ENCODE results near the gene MTM1.

The MTM1 gene

DNA sequence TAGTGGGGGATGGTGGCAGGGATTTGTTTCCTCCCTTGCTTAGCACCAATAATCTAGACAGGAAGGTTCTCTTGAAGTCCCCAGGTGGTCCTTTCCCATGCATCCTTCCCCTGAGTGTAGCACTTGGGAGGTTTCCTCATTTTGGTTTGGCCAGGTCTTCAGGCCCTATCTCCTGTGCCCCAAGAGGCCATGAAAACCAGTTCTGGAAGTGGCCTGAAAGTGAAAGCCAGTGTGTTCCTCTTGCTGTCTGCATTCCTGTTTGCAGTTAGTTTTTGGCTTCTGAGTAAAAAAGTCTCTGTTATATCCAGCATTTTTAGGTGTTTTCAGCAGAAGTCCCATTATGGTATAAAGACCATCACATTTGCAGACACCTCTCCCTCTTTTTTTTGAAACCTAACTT, 59.5 kb downstream of the MTM1 start:
- Histone ChIP-seq H3K4me1 (ENCODE audit: control insufficient read depth, insufficient read depth, low read length) (no peaks in the 10 kb centered on the region), H3K9me3 (ENCODE audit: control insufficient read depth, insufficient read depth, low read depth, low read length) (no peaks in the 10 kb centered on the region), H3K4me3 (ENCODE audit: low read depth, low read length) (no peak overlapping the region), H3K27ac (ENCODE audit: extremely low read depth, low read depth, low read length) (no peak overlapping the region), H3K36me3 (ENCODE audit: control insufficient read depth in 2 of 2, insufficient read depth in 1 of 2, low read length in 2 of 2) (no peaks in the 10 kb centered on the region)
- TF ChIP-seq ZNF266 (tag by site-specific recombination; IDR thresholded peaks at IDR 0.05; ENCODE audit: low read depth) = no peak
- no peak for TF ChIP-seq ZNF768 (tag by site-specific recombination; IDR thresholded peaks at IDR 0.05)
- TF ChIP-seq, protein P1, sequence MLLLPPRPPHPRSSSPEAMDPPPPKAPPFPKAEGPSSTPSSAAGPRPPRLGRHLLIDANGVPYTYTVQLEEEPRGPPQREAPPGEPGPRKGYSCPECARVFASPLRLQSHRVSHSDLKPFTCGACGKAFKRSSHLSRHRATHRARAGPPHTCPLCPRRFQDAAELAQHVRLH (tag by site-specific recombination; IDR thresholded peaks at IDR 0.05) = no peak
- TF ChIP-seq ZNF112 (tag by site-specific recombination; IDR thresholded peaks at IDR 0.05) = no peak
- TF ChIP-seq, protein P2, sequence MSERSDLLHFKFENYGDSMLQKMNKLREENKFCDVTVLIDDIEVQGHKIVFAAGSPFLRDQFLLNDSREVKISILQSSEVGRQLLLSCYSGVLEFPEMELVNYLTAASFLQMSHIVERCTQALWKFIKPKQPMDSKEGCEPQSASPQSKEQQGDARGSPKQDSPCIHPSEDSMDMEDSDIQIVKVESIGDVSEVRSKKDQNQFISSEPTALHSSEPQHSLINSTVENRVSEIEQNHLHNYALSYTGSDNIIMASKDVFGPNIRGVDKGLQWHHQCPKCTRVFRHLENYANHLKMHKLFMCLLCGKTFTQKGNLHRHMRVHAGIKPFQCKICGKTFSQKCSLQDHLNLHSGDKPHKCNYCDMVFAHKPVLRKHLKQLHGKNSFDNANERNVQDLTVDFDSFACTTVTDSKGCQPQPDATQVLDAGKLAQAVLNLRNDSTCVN (tag by site-specific recombination; optimal IDR thresholded peaks at IDR 0.05) = no peak
- no peak for TF ChIP-seq EGR2 (tag by site-specific recombination; IDR thresholded peaks at IDR 0.05; ENCODE audit: low read depth)
- no peak for TF ChIP-seq ZNF302 (tag by site-specific recombination; IDR thresholded peaks at IDR 0.05; ENCODE audit: low read depth)
- TF ChIP-seq ZNF433 (tag by site-specific recombination; IDR thresholded peaks at IDR 0.05; ENCODE audit: low read depth) = no peak
- no peak for TF ChIP-seq ZNF785 (tag by site-specific recombination; IDR thresholded peaks at IDR 0.05)
- TF ChIP-seq ZNF830 (tag by site-specific recombination; IDR thresholded peaks at IDR 0.05; ENCODE audit: low read depth) = no peak
- TF ChIP-seq, protein P3, sequence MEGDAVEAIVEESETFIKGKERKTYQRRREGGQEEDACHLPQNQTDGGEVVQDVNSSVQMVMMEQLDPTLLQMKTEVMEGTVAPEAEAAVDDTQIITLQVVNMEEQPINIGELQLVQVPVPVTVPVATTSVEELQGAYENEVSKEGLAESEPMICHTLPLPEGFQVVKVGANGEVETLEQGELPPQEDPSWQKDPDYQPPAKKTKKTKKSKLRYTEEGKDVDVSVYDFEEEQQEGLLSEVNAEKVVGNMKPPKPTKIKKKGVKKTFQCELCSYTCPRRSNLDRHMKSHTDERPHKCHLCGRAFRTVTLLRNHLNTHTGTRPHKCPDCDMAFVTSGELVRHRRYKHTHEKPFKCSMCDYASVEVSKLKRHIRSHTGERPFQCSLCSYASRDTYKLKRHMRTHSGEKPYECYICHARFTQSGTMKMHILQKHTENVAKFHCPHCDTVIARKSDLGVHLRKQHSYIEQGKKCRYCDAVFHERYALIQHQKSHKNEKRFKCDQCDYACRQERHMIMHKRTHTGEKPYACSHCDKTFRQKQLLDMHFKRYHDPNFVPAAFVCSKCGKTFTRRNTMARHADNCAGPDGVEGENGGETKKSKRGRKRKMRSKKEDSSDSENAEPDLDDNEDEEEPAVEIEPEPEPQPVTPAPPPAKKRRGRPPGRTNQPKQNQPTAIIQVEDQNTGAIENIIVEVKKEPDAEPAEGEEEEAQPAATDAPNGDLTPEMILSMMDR (tag by site-specific recombination; IDR thresholded peaks at IDR 0.05) = no peak
- TF ChIP-seq ZNF174 (tag by site-specific recombination; IDR thresholded peaks at IDR 0.05) = no peak
- TF ChIP-seq ZNF558 (tag by site-specific recombination; IDR thresholded peaks at IDR 0.05) = no peak
- TF ChIP-seq ZNF350 (tag by site-specific recombination; IDR thresholded peaks at IDR 0.05) = no peak
- TF ChIP-seq ZSCAN30 (tag by site-specific recombination; IDR thresholded peaks at IDR 0.05) = no peak
- TF ChIP-seq ZNF654 (tag by site-specific recombination; IDR thresholded peaks at IDR 0.05; ENCODE audit: low read depth) = no peak
- no peak for TF ChIP-seq ZNF157 (tag by site-specific recombination; IDR thresholded peaks at IDR 0.05)
- ChIA-PET CTCF (no interaction called here), POLR2A (no interaction called here)

DNA sequence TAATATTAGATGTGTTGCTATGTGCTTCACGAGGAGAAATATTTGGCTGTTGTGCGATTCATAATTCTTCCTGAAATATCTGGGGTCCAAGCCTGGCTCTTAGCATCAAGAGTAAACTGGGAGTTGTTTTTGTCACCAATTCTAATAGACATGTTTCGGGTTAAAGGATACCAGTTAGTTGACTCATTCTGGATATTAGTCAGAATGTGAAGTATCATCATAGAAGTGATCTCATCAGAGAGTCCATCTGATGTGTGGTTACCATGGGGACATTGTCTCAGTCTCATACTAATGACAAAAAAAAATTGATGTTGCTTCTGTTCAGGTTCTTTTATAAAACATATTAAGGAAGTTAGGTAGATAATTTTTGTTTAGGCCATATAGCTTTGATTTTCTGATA, 67.5 kb downstream of the MTM1 start:
- Histone ChIP-seq H3K4me3 (ENCODE audit: low read depth, low read length) (no peak overlapping the region), H3K4me1 (ENCODE audit: control insufficient read depth, insufficient read depth, low read length) (no peaks in the 10 kb centered on the region), H3K36me3 (ENCODE audit: control insufficient read depth in 2 of 2, insufficient read depth in 1 of 2, low read length in 2 of 2) (no peaks in the 10 kb centered on the region), H3K27ac (ENCODE audit: extremely low read depth, low read depth, low read length) (no peak overlapping the region), H3K9me3 (ENCODE audit: control insufficient read depth, insufficient read depth, low read depth, low read length) (no peaks in the 10 kb centered on the region)
- CTCF ChIA-PET = interaction anchor here (1.2 kb wide), 1 partner anchor 80 kb away, joined by 4 read pairs; no protein-coding TSS in a partner anchor
- TF ChIP-seq ZNF629 (tag by site-specific recombination; IDR thresholded peaks at IDR 0.05) = peak; percentile 47; the same call in 1 of the 2 replicates
- TF ChIP-seq ZNF549 (tag by site-specific recombination; IDR thresholded peaks at IDR 0.05) = no peak
- POLR2A ChIA-PET = no interaction called here

DNA sequence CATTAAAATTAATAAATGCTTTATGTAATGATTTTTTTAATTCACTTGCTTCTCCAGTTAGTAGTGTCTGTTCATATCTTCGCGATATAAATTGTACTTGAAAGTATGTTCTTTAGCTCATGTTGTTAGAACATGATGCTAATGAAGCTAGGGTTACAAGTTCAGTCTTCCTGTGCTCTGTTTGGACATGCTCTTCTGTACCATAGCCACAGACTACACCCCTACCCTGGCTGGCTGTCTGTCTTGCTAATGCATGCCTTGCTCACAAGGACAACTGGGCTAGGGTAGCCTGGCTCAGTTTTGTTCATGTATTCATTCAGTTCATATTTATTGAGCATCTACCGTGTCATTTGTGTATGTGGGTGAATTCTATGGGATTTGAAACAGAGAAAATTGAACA, 74.0 kb downstream of the MTM1 start:
- no peak overlapping the region for H3K27ac ChIP-seq (ENCODE audit: extremely low read depth, low read depth, low read length)
- ChIA-PET CTCF (no interaction called here), POLR2A (no interaction called here)
- TF ChIP-seq ZNF132 (tag by site-specific recombination; IDR thresholded peaks at IDR 0.05; ENCODE audit: borderline replicate concordance) (no peak), ZNF202 (tag by site-specific recombination; IDR thresholded peaks at IDR 0.05; ENCODE audit: borderline replicate concordance) (no peak), ZNF274 (IDR thresholded peaks at IDR 0.05; ENCODE audit: low read length) (no peak), ZNF274 (tag by site-specific recombination; IDR thresholded peaks at IDR 0.05; ENCODE audit: borderline replicate concordance) (no peak), ZNF366 (tag by site-specific recombination; conservative IDR thresholded peaks at IDR 0.05) (no peak), ZNF335 (tag by site-specific recombination; conservative IDR thresholded peaks at IDR 0.05) (no peak), ZNF48 (tag by site-specific recombination; IDR thresholded peaks at IDR 0.05) (no peak)
- TF ChIP-seq, protein P4, sequence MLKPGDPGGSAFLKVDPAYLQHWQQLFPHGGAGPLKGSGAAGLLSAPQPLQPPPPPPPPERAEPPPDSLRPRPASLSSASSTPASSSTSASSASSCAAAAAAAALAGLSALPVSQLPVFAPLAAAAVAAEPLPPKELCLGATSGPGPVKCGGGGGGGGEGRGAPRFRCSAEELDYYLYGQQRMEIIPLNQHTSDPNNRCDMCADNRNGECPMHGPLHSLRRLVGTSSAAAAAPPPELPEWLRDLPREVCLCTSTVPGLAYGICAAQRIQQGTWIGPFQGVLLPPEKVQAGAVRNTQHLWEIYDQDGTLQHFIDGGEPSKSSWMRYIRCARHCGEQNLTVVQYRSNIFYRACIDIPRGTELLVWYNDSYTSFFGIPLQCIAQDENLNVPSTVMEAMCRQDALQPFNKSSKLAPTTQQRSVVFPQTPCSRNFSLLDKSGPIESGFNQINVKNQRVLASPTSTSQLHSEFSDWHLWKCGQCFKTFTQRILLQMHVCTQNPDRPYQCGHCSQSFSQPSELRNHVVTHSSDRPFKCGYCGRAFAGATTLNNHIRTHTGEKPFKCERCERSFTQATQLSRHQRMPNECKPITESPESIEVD (tag by site-specific recombination; IDR thresholded peaks at IDR 0.05) = no peak
- TF ChIP-seq, protein P5, sequence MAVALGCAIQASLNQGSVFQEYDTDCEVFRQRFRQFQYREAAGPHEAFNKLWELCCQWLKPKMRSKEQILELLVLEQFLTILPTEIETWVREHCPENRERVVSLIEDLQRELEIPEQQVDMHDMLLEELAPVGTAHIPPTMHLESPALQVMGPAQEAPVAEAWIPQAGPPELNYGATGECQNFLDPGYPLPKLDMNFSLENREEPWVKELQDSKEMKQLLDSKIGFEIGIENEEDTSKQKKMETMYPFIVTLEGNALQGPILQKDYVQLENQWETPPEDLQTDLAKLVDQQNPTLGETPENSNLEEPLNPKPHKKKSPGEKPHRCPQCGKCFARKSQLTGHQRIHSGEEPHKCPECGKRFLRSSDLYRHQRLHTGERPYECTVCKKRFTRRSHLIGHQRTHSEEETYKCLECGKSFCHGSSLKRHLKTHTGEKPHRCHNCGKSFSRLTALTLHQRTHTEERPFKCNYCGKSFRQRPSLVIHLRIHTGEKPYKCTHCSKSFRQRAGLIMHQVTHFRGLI (tag by site-specific recombination; IDR thresholded peaks at IDR 0.05) = no peak

More for the DNA sequence above, 74.0 kb downstream of the MTM1 start:
- no peak overlapping the region for H3K4me3 ChIP-seq (ENCODE audit: low read depth, low read length)
- no peaks in the 10 kb centered on the region for H3K4me1 ChIP-seq (ENCODE audit: control insufficient read depth, insufficient read depth, low read length)
- no peaks in the 10 kb centered on the region for H3K9me3 ChIP-seq (ENCODE audit: control insufficient read depth, insufficient read depth, low read depth, low read length)
- peaks cover 3 to 7% of the 10 kb centered on the region in 2 experiments; a peak in 2 of 3 replicates for H3K36me3 ChIP-seq (ENCODE audit: control insufficient read depth in 2 of 2, insufficient read depth in 1 of 2, low read length in 2 of 2)
